ENCODE data around the gene LRCOL1. TPM values are rescaled to one million over a fixed set of nuclear protein-coding genes. Genes with fewer than 3 reads are reported as not detected.

The LRCOL1 gene
- total and polyA plus RNA-seq, 7 donors: 0.49 to 1.4 (median 0.55) TPM; not detected in 4

- intact Hi-C loops (cut with DNase I): no loop called here
- H3K36me3 ChIP-seq: peaks cover 12 to 63% (median 18%) of the 10 kb centered on the region in 4 donors
- TF ChIP-seq POLR2A (IDR thresholded peaks at IDR 0.05): no peak
Observed at GRCh38 chr12:132569856-132570480, 40.4 kb downstream of the LRCOL1 start.

GRCh38 chr12:132568826-132569480 is 41.4 kb downstream of the LRCOL1 start:
- intact Hi-C loops (cut with DNase I): no loop called here
- Histone ChIP-seq H3K4me3 (no peak overlapping the region), H3K36me3 (peaks cover 4 to 52% (median 13%) of the 10 kb centered on the region in 4 donors), H3K27me3 (no peaks in the 10 kb centered on the region), H3K27ac (no peak overlapping the region), H3K9me3 (no peaks in the 10 kb centered on the region), H3K4me1 (no peaks in the 10 kb centered on the region)
- DNase-seq: no peak
- TF ChIP-seq CTCF (IDR thresholded peaks at IDR 0.05) (no peak), POLR2A (IDR thresholded peaks at IDR 0.05) (no peak), EP300 (IDR thresholded peaks at IDR 0.05) (no peak), POLR2AphosphoS5 (IDR thresholded peaks at IDR 0.05) (no peak)
- 87 to 94% methylated on average over 17 of the region's 17 CpGs for WGBS, 2 donors

More at GRCh38 chr12:132569856-132570480, 40.4 kb downstream of the LRCOL1 start:
- H3K27me3 ChIP-seq: no peaks in the 10 kb centered on the region
- H3K4me3 ChIP-seq: no peak overlapping the region
- no peaks in the 10 kb centered on the region for H3K9me3 ChIP-seq
- H3K4me1 ChIP-seq: no peaks in the 10 kb centered on the region
- H3K27ac ChIP-seq: no peak overlapping the region
- no peak for DNase-seq
- 94 to 97% methylated on average over 55 of the region's 55 CpGs for WGBS, 2 donors

- intact Hi-C loops (cut with DNase I): no loop called here
- Histone ChIP-seq H3K4me3 (no peak overlapping the region), H3K9me3 (no peaks in the 10 kb centered on the region), H3K36me3 (peaks cover 4 to 46% (median 12%) of the 10 kb centered on the region in 4 donors), H3K4me1 (no peaks in the 10 kb centered on the region), H3K27me3 (no peaks in the 10 kb centered on the region), H3K27ac (no peak overlapping the region)
- WGBS, 2 donors: 94 to 96% methylated on average over 16 of the region's 16 CpGs
- no peak for DNase-seq
- no peak for TF ChIP-seq POLR2AphosphoS5 (IDR thresholded peaks at IDR 0.05)
Observed at GRCh38 chr12:132568301-132568700, 42.1 kb downstream of the LRCOL1 start.

GRCh38 chr12:132566516-132567131 is 43.8 kb downstream of the LRCOL1 start:
- intact Hi-C loops (cut with DNase I): no loop called here
- H3K4me3 ChIP-seq: no peak overlapping the region
- no peak for DNase-seq
- no peak for TF ChIP-seq CTCF (IDR thresholded peaks at IDR 0.05)
- TF ChIP-seq POLR2A (IDR thresholded peaks at IDR 0.05): no peak
- TF ChIP-seq POLR2AphosphoS5 (IDR thresholded peaks at IDR 0.05): no peak
- TF ChIP-seq EP300 (IDR thresholded peaks at IDR 0.05): no peak
- no peaks in the 10 kb centered on the region for H3K4me1 ChIP-seq
- peaks cover 4 to 30% (median 12%) of the 10 kb centered on the region in 4 donors for H3K36me3 ChIP-seq
- H3K9me3 ChIP-seq: no peaks in the 10 kb centered on the region
- no peaks in the 10 kb centered on the region for H3K27me3 ChIP-seq
- WGBS, 2 donors: 95% methylated on average over 25 of the region's 25 CpGs
- H3K27ac ChIP-seq: no peak overlapping the region

GRCh38 chr12:132565365-132565764 is 45.0 kb downstream of the LRCOL1 start:
- H3K27ac ChIP-seq: no peak overlapping the region
- H3K4me1 ChIP-seq: peaks cover 0 to 9% (median 8%) of the 10 kb centered on the region in 4 donors
- peaks cover 0 to 18% (median 5%) of the 10 kb centered on the region in 4 donors for H3K36me3 ChIP-seq
- WGBS, 2 donors: 94 to 97% methylated on average over 18 of the region's 18 CpGs
- H3K9me3 ChIP-seq: no peaks in the 10 kb centered on the region
- no peak overlapping the region for H3K4me3 ChIP-seq
- no peaks in the 10 kb centered on the region for H3K27me3 ChIP-seq
- TF ChIP-seq POLR2AphosphoS5 (IDR thresholded peaks at IDR 0.05) (no peak), POLR2A (IDR thresholded peaks at IDR 0.05) (no peak), EP300 (IDR thresholded peaks at IDR 0.05) (no peak), CTCF (IDR thresholded peaks at IDR 0.05) (no peak)
- intact Hi-C loops (cut with DNase I): no loop called here
- no peak for DNase-seq
